GM18517 (cell line): ENCODE data around the gene S100P.
"Not testable (repeated sequence)": the region's sequence is repeated elsewhere in the genome, so short reads cannot be mapped to it uniquely, and the experiment has no call there.

ENCODE experiments used
- ATAC-seq: cut with Tn5 transposase; IDR thresholded peaks from one replicate; pipeline ENCODE4 v1.9.1; 2021; ENCODE audit warnings: mild to moderate bottlenecking, moderate library complexity; ENCODE audit not compliant: unreplicated experiment

S100P gene

GRCh38 chr4:6693231-6694176, at the start of gene S100P:
Gene S100P (plus strand): TSS chr4:6693878. CDS start chr4:6693933, 55 bp downstream.
- ATAC-seq, result no peak

GRCh38 chr4:6644792-6645530, 48.7 kb upstream of the S100P start:
- no peak for ATAC-seq

- ATAC-seq, result no peak
These were observed 46.5 kb upstream of the S100P start for GRCh38 chr4:6647169-6647568.

GRCh38 chr4:6647582-6648230, 46.0 kb upstream of the S100P start:
- ATAC-seq, result no peak

- no peak for ATAC-seq
These were observed 44.5 kb upstream of the S100P start for GRCh38 chr4:6649216-6649615.

GRCh38 chr4:6654211-6654610, 39.5 kb upstream of the S100P start:
- not testable (repeated sequence) for ATAC-seq

GRCh38 chr4:6655291-6655690, 38.4 kb upstream of the S100P start:
- ATAC-seq, result not testable (repeated sequence)

- no peak for ATAC-seq
These were observed 37.8 kb upstream of the S100P start for GRCh38 chr4:6655924-6656323.

- ATAC-seq, result no peak
These were observed 36.2 kb upstream of the S100P start for GRCh38 chr4:6657242-6658208.

- ATAC-seq, result no peak
These were observed 35.5 kb upstream of the S100P start for GRCh38 chr4:6658209-6658595.

GRCh38 chr4:6658597-6659075, 35.0 kb upstream of the S100P start:
- ATAC-seq, result no peak

GRCh38 chr4:6659897-6660296, 33.8 kb upstream of the S100P start:
- no peak for ATAC-seq

GRCh38 chr4:6660430-6660829, 33.2 kb upstream of the S100P start:
- no peak for ATAC-seq

GRCh38 chr4:6662591-6662990, 31.1 kb upstream of the S100P start:
- ATAC-seq, result no peak

GRCh38 chr4:6663596-6664393, 29.9 kb upstream of the S100P start:
- ATAC-seq, result no peak

- ATAC-seq, result no peak
These were observed 28.4 kb upstream of the S100P start for GRCh38 chr4:6665320-6665654.

GRCh38 chr4:6668391-6668790, 25.3 kb upstream of the S100P start:
- no peak for ATAC-seq

GRCh38 chr4:6671648-6672047, 22.0 kb upstream of the S100P start:
- no peak for ATAC-seq

- ATAC-seq, result no peak
These were observed 21.5 kb upstream of the S100P start for GRCh38 chr4:6672131-6672530.
